Heart right ventricle (tissue), 16 donors: Measurements from ENCODE around the gene SLC25A13. TPM values are rescaled to one million over a fixed set of nuclear protein-coding genes. Genes with fewer than 3 reads are reported as not detected.

Experiments
- ATAC-seq, 8 donors: fragments of 200-7000 bp; cut with Tn5 transposase; one replicate each; pipeline ENCODE4 v1.9.1; 2020; ENCODE audit warnings: mild to moderate bottlenecking in 8 of 8, moderate library complexity in 8 of 8, moderate number of reproducible peaks in 1 of 8
- DNase-seq, 2 donors: peaks; one replicate each; pipeline ENCODE4 v3.0.0-alpha.2; 2020
- H3K27ac ChIP-seq, 10 donors: fragments of 200-600 bp; sonication (generic) in 2 of 10; one replicate each; pipeline versions ENCODE4 v1.5.0 to v1.8.0; 2020 to 2022; ENCODE audit warnings: mild to moderate bottlenecking in 3 of 10
- H3K27me3 ChIP-seq, 7 donors: fragments of 200-600 bp; one replicate each; pipeline ENCODE4 v1.8.0; 2021 to 2022; ENCODE audit warnings: mild to moderate bottlenecking in 2 of 7
- H3K36me3 ChIP-seq, 9 donors: fragments of 200-600 bp; sonication (generic) in 1 of 9; one replicate each; pipeline versions ENCODE4 v1.5.0 to v1.8.0; 2020 to 2022; ENCODE audit warnings: mild to moderate bottlenecking in 2 of 9
- H3K4me1 ChIP-seq, 9 donors: fragments of 200-600 bp; sonication (generic) in 1 of 9; one replicate each; pipeline versions ENCODE4 v1.5.0 to v1.8.0; 2020 to 2022; ENCODE audit warnings: mild to moderate bottlenecking in 4 of 9
- H3K4me3 ChIP-seq, 10 donors: fragments of 200-600 bp; sonication (generic) in 2 of 10; one replicate each; pipeline versions ENCODE4 v1.5.0 to v1.8.0; 2020 to 2022; ENCODE audit warnings: mild to moderate bottlenecking in 7 of 10, moderate library complexity in 2 of 10
- H3K9me3 ChIP-seq, 11 donors: fragments of 200-600 bp in 10 of 11; sonication (generic) in 2 of 11; one replicate each; pipeline versions ENCODE4 v1.5.0 to v1.8.0; 2013 to 2022; ENCODE audit warnings: mild to moderate bottlenecking in 2 of 11, control low read depth in 1 of 11, moderate library complexity in 1 of 11
- WGBS, 2 donors: extraction: QIAGEN DNeasy Blood & Tissue Kit; methylation state at CpG; one replicate each; pipeline ENCODE4 v1.1.7; 2013; ENCODE audit warnings: inconsistent platforms in 1 of 2; 5-methylcytosine and 5-hydroxymethylcytosine counted together
- intact Hi-C, 10 donors: fragments of 100-400 bp; cut with DNase I; formaldehyde crosslinking; loops; one replicate each; pipeline versions ENCODE4 v1.11.1 to v1.14.2; 2022
- polyA plus RNA-seq, 2 donors: library from polyadenylated mRNA; stranded (reverse); fragments of 200-250 nt; gene quantifications; one replicate each; pipeline ENCODE4 v1.2.3, GENCODE V29; 2013
- total RNA-seq, 10 donors: library from RNA; stranded (reverse); fragmentation: NEBNext Ultra II Directional in 3 of 10; extraction: Animal tissue kit (Norgen Biotek cat#: 25700) in 3 of 10; gene quantifications; one replicate each; pipeline versions ENCODE4 v1.2.1 to v1.2.4, GENCODE V29; 2021 to 2023
- TF ChIP-seq, protein P1 (sequence below), 9 donors: fragments of 200-600 bp; sonication (generic) in 2 of 9; IDR thresholded peaks; one replicate each; pipeline versions ENCODE4 v1.5.0 to v1.8.0; 2021 to 2022; ENCODE audit warnings: antibody characterized with exemption in 9 of 9, mild to moderate bottlenecking in 5 of 9, moderate library complexity in 1 of 9
- donor health status: Arrhythmogenic right ventricular cardiomyopathy.
- donor health status: ischemic (EF 13 %, LVEDD 7.1; RV severe dilation, severe dysfunction).
- donor health status: healthy with polysubstance abuse.
- donor health status: DM: no; HTN: yes; CAD: no.
- donor health status: DM: no; HTN: no; CAD: no.
- donor health status: ischemic (EF 25% LVEDD 6.9; RV normal size, moderate dysfunction).
- donor health status: ischemic (EF 25% LVEDD 5.7; RV mildly dilated, moderate dysfunction).
- donor health status: healthy.
- donor health status: DM: yes; HTN: yes; CAD: no.
- donor health status: Ischemic cardiomyopathy.
- donor health status: ischemic (EF 35%, LVEDD 5.7; RV mildly dilated, moderate dysfunction).
- donor health status: nonischemic (EF 11% LVEDD 7.7; RV severe dilation, severe dysfunction).
- donor health status: DM: yes; HTN: yes; CAD: no.
- donor health status: PGD.
- donor health status: ischemic (EF 29% LVEDD 5.4; RV normal size, mild dysfunction).
- donor health status: nonischemic (EF 23%, LVEDD 6.1; RV moderate dilation, normal function).

Gene SLC25A13
- total and polyA plus RNA-seq, 12 donors, result 5.2 to 15.3 (median 8.7) TPM

DNA sequence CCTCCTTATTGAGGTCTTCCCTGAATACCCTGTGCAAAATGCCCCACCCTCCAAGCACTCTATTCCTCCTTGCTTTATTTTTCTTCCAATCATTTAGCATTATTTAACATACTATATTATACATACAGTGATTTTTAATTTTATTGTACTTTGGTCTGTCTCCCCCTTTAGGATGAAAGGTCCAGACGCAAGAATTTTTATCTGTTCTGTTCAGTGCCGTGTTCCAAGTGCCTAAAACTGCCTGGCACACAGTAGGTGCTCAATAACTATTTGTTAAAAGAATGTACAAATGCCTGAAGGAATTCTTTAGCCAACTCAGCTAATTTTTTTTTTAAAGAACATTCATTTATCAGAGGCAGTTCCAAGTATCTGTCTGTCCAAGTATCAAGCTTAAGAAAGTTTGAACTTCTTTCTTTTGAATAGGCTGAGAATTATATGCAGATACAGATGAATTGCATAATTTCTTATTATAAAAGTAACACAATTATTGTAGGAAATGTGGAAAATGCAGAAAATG, 34.1 kb upstream of the SLC25A13 start:
- ATAC-seq (no peak), DNase-seq (no peak)
- H3K27me3 ChIP-seq, result no peaks in the 10 kb centered on the region
- TF ChIP-seq, protein P1, sequence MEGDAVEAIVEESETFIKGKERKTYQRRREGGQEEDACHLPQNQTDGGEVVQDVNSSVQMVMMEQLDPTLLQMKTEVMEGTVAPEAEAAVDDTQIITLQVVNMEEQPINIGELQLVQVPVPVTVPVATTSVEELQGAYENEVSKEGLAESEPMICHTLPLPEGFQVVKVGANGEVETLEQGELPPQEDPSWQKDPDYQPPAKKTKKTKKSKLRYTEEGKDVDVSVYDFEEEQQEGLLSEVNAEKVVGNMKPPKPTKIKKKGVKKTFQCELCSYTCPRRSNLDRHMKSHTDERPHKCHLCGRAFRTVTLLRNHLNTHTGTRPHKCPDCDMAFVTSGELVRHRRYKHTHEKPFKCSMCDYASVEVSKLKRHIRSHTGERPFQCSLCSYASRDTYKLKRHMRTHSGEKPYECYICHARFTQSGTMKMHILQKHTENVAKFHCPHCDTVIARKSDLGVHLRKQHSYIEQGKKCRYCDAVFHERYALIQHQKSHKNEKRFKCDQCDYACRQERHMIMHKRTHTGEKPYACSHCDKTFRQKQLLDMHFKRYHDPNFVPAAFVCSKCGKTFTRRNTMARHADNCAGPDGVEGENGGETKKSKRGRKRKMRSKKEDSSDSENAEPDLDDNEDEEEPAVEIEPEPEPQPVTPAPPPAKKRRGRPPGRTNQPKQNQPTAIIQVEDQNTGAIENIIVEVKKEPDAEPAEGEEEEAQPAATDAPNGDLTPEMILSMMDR (IDR thresholded peaks at IDR 0.05), result no peak
- H3K4me3 ChIP-seq, result no peak overlapping the region
- intact Hi-C loops, result no loop called here
- H3K9me3 ChIP-seq, result no peaks in the 10 kb centered on the region
- WGBS, 2 donors, result 36 to 57% methylated on average over 2 of the region's 2 CpGs
- no peaks in the 10 kb centered on the region for H3K4me1 ChIP-seq
- H3K27ac ChIP-seq, result no peak overlapping the region
- H3K36me3 ChIP-seq, result no peaks in the 10 kb centered on the region

DNA sequence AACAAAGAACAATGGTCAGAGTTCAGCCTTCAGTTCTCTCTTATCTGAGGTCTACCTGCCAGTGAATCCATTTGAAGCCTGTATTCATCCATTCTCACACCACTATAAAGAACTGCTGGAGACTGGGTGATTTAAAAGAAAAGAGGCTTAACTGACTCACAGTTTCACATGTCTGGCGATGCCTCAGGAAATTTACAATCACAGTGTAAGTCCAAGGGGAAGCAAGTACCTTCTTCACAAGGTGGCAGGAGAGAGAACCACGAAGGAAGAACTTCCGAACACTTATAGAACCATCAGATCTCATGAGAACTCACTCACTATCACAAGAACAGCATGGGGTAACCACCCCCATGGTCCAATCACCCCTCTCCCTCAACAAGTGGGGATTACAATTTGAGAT, 33.0 kb upstream of the SLC25A13 start:
- WGBS, 2 donors, result 47 to 69% methylated on average over 3 of the region's 3 CpGs
- intact Hi-C loops, result no loop called here
- no peak overlapping the region for H3K27ac ChIP-seq
- H3K36me3 ChIP-seq, result no peaks in the 10 kb centered on the region
- TF ChIP-seq, protein P1 (IDR thresholded peaks at IDR 0.05), result no peak
- H3K4me3 ChIP-seq, result no peak overlapping the region
- no peaks in the 10 kb centered on the region for H3K27me3 ChIP-seq
- no peak for DNase-seq
- H3K4me1 ChIP-seq, result no peaks in the 10 kb centered on the region
- no peak for ATAC-seq
- peaks cover 0 to 7% (median 0%) of the 10 kb centered on the region in 11 donors for H3K9me3 ChIP-seq

DNA sequence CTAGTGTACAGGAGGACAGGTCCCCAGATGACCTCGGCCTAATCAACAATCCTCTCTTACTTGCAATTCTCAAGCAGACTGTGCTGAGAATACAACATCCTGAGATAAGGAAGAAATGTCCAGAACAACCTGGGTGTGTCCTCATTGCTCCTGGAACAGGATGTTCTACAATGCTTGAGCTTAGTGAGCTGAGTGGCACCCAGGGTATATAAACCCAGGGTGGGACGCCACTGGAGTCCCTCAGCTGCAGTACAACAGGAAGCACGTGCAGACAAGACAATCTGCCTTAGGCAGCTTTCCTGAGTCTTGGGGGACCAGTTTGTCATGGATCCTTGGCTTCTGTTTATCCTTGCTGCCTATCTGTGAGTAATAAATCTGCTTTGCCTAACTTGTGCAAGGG, 27.7 kb upstream of the SLC25A13 start:
- intact Hi-C loops, result no loop called here
- WGBS, 2 donors, result 36 to 50% methylated on average over 3 of the region's 3 CpGs
- DNase-seq (no peak), ATAC-seq (peak in 6 of 8 donors; percentile 34 to 97 (median 88))
- Histone ChIP-seq H3K27me3 (peaks cover 0 to 5% (median 0%) of the 10 kb centered on the region in 7 donors), H3K27ac (peak overlapping the region in 3 of 10 donors; percentile 8 to 67 (median 19)), H3K4me3 (no peak overlapping the region), H3K4me1 (no peaks in the 10 kb centered on the region), H3K36me3 (no peaks in the 10 kb centered on the region), H3K9me3 (peaks cover 0 to 10% (median 0%) of the 10 kb centered on the region in 11 donors)
- TF ChIP-seq, protein P1 (IDR thresholded peaks at IDR 0.05), result no peak

DNA sequence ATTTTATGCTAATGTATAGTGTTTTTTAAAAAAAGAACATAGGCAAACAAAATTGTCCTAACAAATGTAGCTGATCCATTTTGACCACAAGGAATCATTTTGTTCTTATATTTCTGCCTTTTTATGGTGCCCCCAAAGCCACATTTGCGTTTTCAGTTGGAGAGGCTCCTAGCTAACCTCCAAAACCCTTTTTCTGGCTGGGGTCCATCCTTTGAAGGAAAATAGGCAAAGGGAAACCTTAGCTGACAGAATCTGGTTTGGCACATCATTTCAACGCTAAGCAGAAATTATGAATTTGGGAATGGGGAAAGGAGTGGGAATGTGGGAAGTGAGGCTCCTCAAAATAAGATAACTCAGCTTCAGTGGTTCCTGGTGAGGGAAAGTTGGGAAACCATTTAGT, 25.6 kb upstream of the SLC25A13 start:
- no peak for DNase-seq
- ATAC-seq, result no peak
- H3K27me3 ChIP-seq, result peaks cover 0 to 5% (median 0%) of the 10 kb centered on the region in 7 donors
- no peak overlapping the region for H3K27ac ChIP-seq
- H3K36me3 ChIP-seq, result no peaks in the 10 kb centered on the region
- peaks cover 0 to 10% (median 0%) of the 10 kb centered on the region in 11 donors for H3K9me3 ChIP-seq
- TF ChIP-seq, protein P1 (IDR thresholded peaks at IDR 0.05), result no peak
- H3K4me3 ChIP-seq, result no peak overlapping the region
- intact Hi-C loops, result no loop called here
- WGBS, 2 donors, result 94 to 95% methylated on average over 2 of the region's 2 CpGs
- no peaks in the 10 kb centered on the region for H3K4me1 ChIP-seq
